MM.1S (cell line): ENCODE measurements around the gene PCBP1.
"Not testable (repeated sequence)": the region's sequence is repeated elsewhere in the genome, so short reads cannot be mapped to it uniquely, and the experiment has no call there.

Source experiments
- EZH2 ChIP-seq: fragments of 300-600 bp; sonication (generic); optimal IDR thresholded peaks from 2 replicates; pipeline ENCODE3; 2017; ENCODE audit warnings: low read depth, mild to moderate bottlenecking, antibody characterized with exemption, low read length, mixed read lengths
- TF ChIP-seq, protein P1 (sequence below): fragments of 300-600 bp; sonication (generic); IDR thresholded peaks from 2 replicates; pipeline ENCODE4 v1.5.1; 2016; ENCODE audit warnings: antibody characterized with exemption, low read length, mixed read lengths

DNA sequence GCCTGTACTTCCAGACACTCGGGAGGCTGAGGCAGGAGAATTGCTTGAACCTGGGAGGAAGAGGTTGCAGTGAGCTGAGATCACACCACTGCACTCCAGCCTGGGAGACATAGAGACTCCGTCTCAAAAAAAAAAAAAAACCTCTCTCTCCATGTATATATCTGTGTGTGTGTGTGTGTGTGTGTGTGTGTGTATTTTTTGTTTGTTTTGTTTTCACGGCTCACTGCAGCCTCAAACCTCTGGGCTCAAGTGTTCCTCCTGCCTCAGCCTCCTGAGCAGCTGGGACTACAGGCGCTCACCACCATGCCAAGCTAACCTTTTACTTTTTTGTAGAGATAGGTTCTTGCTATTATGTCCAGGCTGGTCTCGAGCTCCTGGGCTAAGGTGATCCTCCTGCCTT lies 23.1 kb downstream of the PCBP1 start:
- TF ChIP-seq, protein P1, sequence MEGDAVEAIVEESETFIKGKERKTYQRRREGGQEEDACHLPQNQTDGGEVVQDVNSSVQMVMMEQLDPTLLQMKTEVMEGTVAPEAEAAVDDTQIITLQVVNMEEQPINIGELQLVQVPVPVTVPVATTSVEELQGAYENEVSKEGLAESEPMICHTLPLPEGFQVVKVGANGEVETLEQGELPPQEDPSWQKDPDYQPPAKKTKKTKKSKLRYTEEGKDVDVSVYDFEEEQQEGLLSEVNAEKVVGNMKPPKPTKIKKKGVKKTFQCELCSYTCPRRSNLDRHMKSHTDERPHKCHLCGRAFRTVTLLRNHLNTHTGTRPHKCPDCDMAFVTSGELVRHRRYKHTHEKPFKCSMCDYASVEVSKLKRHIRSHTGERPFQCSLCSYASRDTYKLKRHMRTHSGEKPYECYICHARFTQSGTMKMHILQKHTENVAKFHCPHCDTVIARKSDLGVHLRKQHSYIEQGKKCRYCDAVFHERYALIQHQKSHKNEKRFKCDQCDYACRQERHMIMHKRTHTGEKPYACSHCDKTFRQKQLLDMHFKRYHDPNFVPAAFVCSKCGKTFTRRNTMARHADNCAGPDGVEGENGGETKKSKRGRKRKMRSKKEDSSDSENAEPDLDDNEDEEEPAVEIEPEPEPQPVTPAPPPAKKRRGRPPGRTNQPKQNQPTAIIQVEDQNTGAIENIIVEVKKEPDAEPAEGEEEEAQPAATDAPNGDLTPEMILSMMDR: not testable (repeated sequence)
- TF ChIP-seq EZH2: not testable (repeated sequence)
